CD14-positive monocyte (primary cell): ENCODE measurements around the gene FRA10AC1. TPM values are rescaled to one million over a fixed set of nuclear protein-coding genes. Genes with fewer than 3 reads are reported as not detected.

Source experiments
- DNase-seq, 3 donors: peaks; one replicate each; pipeline ENCODE4 v3.0.0-alpha.2; 2011 to 2022
- H2AFZ ChIP-seq: 2 replicates; pipeline ENCODE4 v1.6.0; 2012; ENCODE audit warnings: mild to moderate bottlenecking, low read depth, low read length, inconsistent platforms; ENCODE audit not compliant: insufficient read depth, poor library complexity, severe bottlenecking
- H3K27ac ChIP-seq, 2 donors: 1 replicate in 1 of 2; 2 replicates in 1 of 2; pipeline ENCODE4 v1.5.1; 2012 to 2013; ENCODE audit warnings: low read length in 2 of 2, control low read depth in 1 of 2, inconsistent platforms in 1 of 2, low read depth in 1 of 2, mild to moderate bottlenecking in 1 of 2
- H3K27me3 ChIP-seq, 2 donors: one replicate each; pipeline versions ENCODE4 v1.6.0 to v1.6.1; 2011 to 2013; ENCODE audit warnings: low read length in 2 of 2; ENCODE audit not compliant: control insufficient read depth in 2 of 2, insufficient read depth in 2 of 2
- H3K36me3 ChIP-seq, 2 donors: replicated peaks in 1 of 2; 1 replicate in 1 of 2; 2 replicates in 1 of 2; pipeline versions ENCODE4 v1.5.1 to v1.6.1; 2012 to 2013; ENCODE audit warnings: low read length in 2 of 2, control low read depth in 1 of 2, inconsistent platforms in 1 of 2, mild to moderate bottlenecking in 1 of 2; ENCODE audit not compliant: insufficient read depth in 2 of 2, control insufficient read depth in 1 of 2
- H3K4me1 ChIP-seq, 2 donors: 1 replicate in 1 of 2; 2 replicates in 1 of 2; pipeline versions ENCODE4 v1.5.1 to v1.6.1; 2012 to 2013; ENCODE audit warnings: low read length in 2 of 2, control low read depth in 1 of 2, inconsistent platforms in 1 of 2, mild to moderate bottlenecking in 1 of 2, moderate library complexity in 1 of 2; ENCODE audit not compliant: insufficient read depth in 2 of 2, control insufficient read depth in 1 of 2
- H3K4me2 ChIP-seq: replicated peaks from 2 replicates; pipeline ENCODE3; 2012; ENCODE audit warnings: low read length, moderate library complexity, mild to moderate bottlenecking; ENCODE audit not compliant: poor library complexity, severe bottlenecking; ENCODE audit errors: extremely low read depth
- H3K4me3 ChIP-seq, 3 experiments: fragments of 200-600 bp in 1 of 3; sonication (generic) in 1 of 3; replicated peaks in 1 of 3; 1 replicate in 2 of 3; 2 replicates in 1 of 3; pipeline ENCODE4 v1.5.1; 2011 to 2013; ENCODE audit warnings: low read length in 3 of 3, mild to moderate bottlenecking in 3 of 3, control low read depth in 2 of 3, low read depth in 2 of 3, inconsistent platforms in 1 of 3, moderate library complexity in 1 of 3
- H3K79me2 ChIP-seq: 2 replicates; pipeline ENCODE4 v1.6.0; 2012; ENCODE audit warnings: mild to moderate bottlenecking, control low read depth, inconsistent platforms, low read length, moderate library complexity; ENCODE audit not compliant: insufficient read depth
- H3K9ac ChIP-seq: 2 replicates; pipeline ENCODE4 v1.6.0; 2017; ENCODE audit warnings: low read length, mild to moderate bottlenecking; ENCODE audit not compliant: insufficient read depth, poor library complexity, severe bottlenecking
- H3K9me3 ChIP-seq, 2 donors: replicated peaks in 1 of 2; 1 replicate in 1 of 2; 2 replicates in 1 of 2; pipeline versions ENCODE4 v1.5.1 to v1.6.1; 2012 to 2013; ENCODE audit warnings: low read length in 2 of 2, control low read depth in 1 of 2; ENCODE audit not compliant: control insufficient read depth in 1 of 2, insufficient read depth in 1 of 2
- H4K20me1 ChIP-seq: 2 replicates; pipeline ENCODE4 v1.6.0; 2012; ENCODE audit warnings: mild to moderate bottlenecking, low read length, control low read depth, moderate library complexity; ENCODE audit not compliant: insufficient read depth
- H3K27ac Mint-ChIP-seq, 7 donors: one replicate each; pipeline ENCODE4 v1.8.0; 2020; ENCODE audit warnings: mild to moderate bottlenecking in 7 of 7, mixed read lengths in 7 of 7, moderate library complexity in 6 of 7, inconsistent platforms in 2 of 7
- H3K27me3 Mint-ChIP-seq, 3 donors: one replicate each; pipeline ENCODE4 v1.8.0; 2021 to 2022; ENCODE audit warnings: low read depth in 3 of 3, mild to moderate bottlenecking in 3 of 3, mixed read lengths in 3 of 3, moderate library complexity in 3 of 3, inconsistent platforms in 1 of 3
- H3K36me3 Mint-ChIP-seq, 2 donors: one replicate each; pipeline ENCODE4 v1.8.0; 2020; ENCODE audit warnings: mixed read lengths in 2 of 2, inconsistent platforms in 1 of 2, mild to moderate bottlenecking in 1 of 2
- H3K4me1 Mint-ChIP-seq: one replicate; pipeline ENCODE4 v1.8.0; 2020; ENCODE audit warnings: mild to moderate bottlenecking, mixed read lengths
- H3K4me3 Mint-ChIP-seq, 2 donors: one replicate each; pipeline ENCODE4 v1.8.0; 2020; ENCODE audit warnings: mild to moderate bottlenecking in 2 of 2, mixed read lengths in 2 of 2, moderate library complexity in 1 of 2
- H3K9me3 Mint-ChIP-seq, 7 donors: one replicate each; pipeline ENCODE4 v1.8.0; 2020 to 2022; ENCODE audit warnings: mixed read lengths in 7 of 7, mild to moderate bottlenecking in 6 of 7, moderate library complexity in 6 of 7, inconsistent platforms in 2 of 7
- CTCF ChIP-seq: fragments of 200-600 bp; IDR thresholded peaks from one replicate; pipeline ENCODE4 v1.8.0; 2022; ENCODE audit warnings: antibody characterized with exemption, mild to moderate bottlenecking
- WGBS: methylation state at CpG from one replicate; pipeline ENCODE4 v1.1.5; 2013; ENCODE audit warnings: missing lambda C conversion rate; ENCODE audit not compliant: insufficient coverage; 5-methylcytosine and 5-hydroxymethylcytosine counted together
- intact Hi-C, 2 donors: fragments of 100-400 bp; cut with micrococcal nuclease; formaldehyde crosslinking; loops; one replicate each; pipeline versions ENCODE4 v1.15.0 to v1.15.1; 2023
- polyA plus RNA-seq, 3 donors: library from polyadenylated mRNA; depleted of rRNA in 1 of 3; unstranded in 2 of 3; stranded (reverse) in 1 of 3; fragments of 300-500 nt in 2 of 3; fragments of >200 nt in 1 of 3; fragmentation: Illumina TruSeq in 2 of 3; gene quantifications; 1 replicate in 2 of 3; 2 replicates in 1 of 3; pipeline ENCODE4 v1.2.3, GENCODE V29; 2012 to 2021

The FRA10AC1 gene
- polyA plus RNA-seq, 3 donors: 0.95 to 7.2 (median 2.0) TPM

DNA sequence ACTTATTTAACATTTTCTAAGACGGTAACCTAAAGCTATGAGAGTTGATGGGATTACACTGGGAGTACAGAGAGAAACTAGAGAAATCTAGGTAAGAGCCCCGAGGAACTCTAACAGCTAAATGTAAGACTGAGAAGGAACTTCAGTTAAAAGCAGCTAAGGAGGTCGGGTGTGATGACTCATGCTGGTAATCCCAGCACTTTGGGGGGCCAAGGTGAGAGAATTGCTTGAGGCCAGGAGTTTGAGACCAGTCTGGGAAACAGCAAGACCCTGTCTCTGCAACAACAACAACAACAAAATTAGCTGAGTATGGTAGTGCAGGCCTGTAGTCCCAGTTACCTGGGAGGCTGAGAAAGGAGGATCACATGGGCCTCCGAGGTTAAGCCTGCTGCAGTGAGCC is 24.0 kb downstream of the FRA10AC1 start:
- Mint-ChIP-seq H3K9me3 (no peaks in the 10 kb centered on the region), H3K27me3 (peaks cover 0 to 2% (median 0%) of the 10 kb centered on the region in 3 donors), H3K4me1 (no peaks in the 10 kb centered on the region), H3K4me3 (no peak overlapping the region), H3K27ac (peak overlapping the region in 1 of 7 donors; percentile 16), H3K36me3 (peaks cover 20 to 26% of the 10 kb centered on the region in 2 donors)
- Histone ChIP-seq H3K9me3 (no peaks in the 10 kb centered on the region), H4K20me1 (no peaks in the 10 kb centered on the region), H3K4me1 (no peaks in the 10 kb centered on the region), H3K27ac (no peak overlapping the region), H3K27me3 (no peaks in the 10 kb centered on the region), H3K36me3 (peaks cover 56 to 88% of the 10 kb centered on the region in 2 donors), H3K4me2 (no peak overlapping the region), H3K4me3 (no peak overlapping the region), H2AFZ (no peak overlapping the region), H3K9ac (no peak overlapping the region), H3K79me2 (no peaks in the 10 kb centered on the region)
- DNase-seq: no peak
- 100% methylated on average over 2 of the region's 4 CpGs for WGBS
- no peak for TF ChIP-seq CTCF
- intact Hi-C loops: loop anchor here (5.0 to 10.0 kb wide), 2 partner anchors 126 to 304 kb away; no protein-coding TSS in a partner anchor

- peaks cover 0 to 4% (median 0%) of the 10 kb centered on the region in 3 donors for H3K27me3 Mint-ChIP-seq
- H3K9me3 ChIP-seq: no peaks in the 10 kb centered on the region
- H3K4me2 ChIP-seq: no peak overlapping the region
- no peak overlapping the region for H2AFZ ChIP-seq
- H3K4me3 Mint-ChIP-seq: no peak overlapping the region
- intact Hi-C loops: loop anchor here in 1 of 2 donors (10.0 kb wide), 1 partner anchor 299 kb away; no protein-coding TSS in a partner anchor
- DNase-seq: no peak
- no peaks in the 10 kb centered on the region for H3K4me1 ChIP-seq
- H3K27ac ChIP-seq: no peak overlapping the region
- no peak overlapping the region for H3K4me3 ChIP-seq
- no peak overlapping the region for H3K9ac ChIP-seq
- no peaks in the 10 kb centered on the region for H3K27me3 ChIP-seq
- H3K79me2 ChIP-seq: no peaks in the 10 kb centered on the region
- WGBS: no CpG with 5 or more reads among the region's 2 CpGs
- no peaks in the 10 kb centered on the region for H3K4me1 Mint-ChIP-seq
- no peak for TF ChIP-seq CTCF
- no peaks in the 10 kb centered on the region for H4K20me1 ChIP-seq
- peaks cover 48 to 49% of the 10 kb centered on the region in 2 donors for H3K36me3 Mint-ChIP-seq
- no peak overlapping the region for H3K27ac Mint-ChIP-seq
- H3K9me3 Mint-ChIP-seq: no peaks in the 10 kb centered on the region
- H3K36me3 ChIP-seq: peaks cover 73 to 98% of the 10 kb centered on the region in 2 donors
Observed at GRCh38 chr10:93673791-93674190, 28.6 kb downstream of the FRA10AC1 start.
